Measurements from ENCODE around the gene H1-8.

DNA sequence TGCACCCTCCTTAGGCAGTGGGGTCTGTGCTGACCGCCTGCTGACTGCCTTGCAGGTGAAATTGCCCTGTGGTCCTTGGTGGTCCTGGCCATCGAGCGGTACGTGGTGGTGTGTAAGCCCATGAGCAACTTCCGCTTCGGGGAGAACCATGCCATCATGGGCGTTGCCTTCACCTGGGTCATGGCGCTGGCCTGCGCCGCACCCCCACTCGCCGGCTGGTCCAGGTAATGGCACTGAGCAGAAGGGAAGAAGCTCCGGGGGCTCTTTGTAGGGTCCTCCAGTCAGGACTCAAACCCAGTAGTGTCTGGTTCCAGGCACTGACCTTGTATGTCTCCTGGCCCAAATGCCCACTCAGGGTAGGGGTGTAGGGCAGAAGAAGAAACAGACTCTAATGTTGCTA, 12.2 kb upstream of the H1-8 start:
- TF ChIP-seq CTCF (IDR thresholded peaks at IDR 0.05 in 2 of 3, conservative IDR thresholded peaks at IDR 0.05 in 1 of 3; ENCODE audit: borderline replicate concordance in 1 of 3, insufficient read depth in 1 of 3, low read depth in 2 of 3, low read length in 2 of 3) (no peak), ZFX (IDR thresholded peaks at IDR 0.05) (no peak), POLR2AphosphoS5 (IDR thresholded peaks at IDR 0.05; ENCODE audit: low read depth, low read length) (no peak), FOSL1 (IDR thresholded peaks at IDR 0.05; ENCODE audit: low read depth) (no peak), TCF7L2 (IDR thresholded peaks at IDR 0.05; ENCODE audit: borderline replicate concordance, extremely low read depth, insufficient read depth, insufficient read length) (no peak), EZH2 (IDR thresholded peaks at IDR 0.05) (no peak), SRF (IDR thresholded peaks at IDR 0.05; ENCODE audit: low read depth) (no peak), POLR2A (IDR thresholded peaks at IDR 0.05; ENCODE audit: borderline replicate concordance, extremely low read depth, insufficient read depth, insufficient read length) (no peak), YY1 (IDR thresholded peaks at IDR 0.05; ENCODE audit: extremely low read depth, insufficient replicate concordance, low read depth, low read length) (no peak)
- TF ChIP-seq, protein P1, sequence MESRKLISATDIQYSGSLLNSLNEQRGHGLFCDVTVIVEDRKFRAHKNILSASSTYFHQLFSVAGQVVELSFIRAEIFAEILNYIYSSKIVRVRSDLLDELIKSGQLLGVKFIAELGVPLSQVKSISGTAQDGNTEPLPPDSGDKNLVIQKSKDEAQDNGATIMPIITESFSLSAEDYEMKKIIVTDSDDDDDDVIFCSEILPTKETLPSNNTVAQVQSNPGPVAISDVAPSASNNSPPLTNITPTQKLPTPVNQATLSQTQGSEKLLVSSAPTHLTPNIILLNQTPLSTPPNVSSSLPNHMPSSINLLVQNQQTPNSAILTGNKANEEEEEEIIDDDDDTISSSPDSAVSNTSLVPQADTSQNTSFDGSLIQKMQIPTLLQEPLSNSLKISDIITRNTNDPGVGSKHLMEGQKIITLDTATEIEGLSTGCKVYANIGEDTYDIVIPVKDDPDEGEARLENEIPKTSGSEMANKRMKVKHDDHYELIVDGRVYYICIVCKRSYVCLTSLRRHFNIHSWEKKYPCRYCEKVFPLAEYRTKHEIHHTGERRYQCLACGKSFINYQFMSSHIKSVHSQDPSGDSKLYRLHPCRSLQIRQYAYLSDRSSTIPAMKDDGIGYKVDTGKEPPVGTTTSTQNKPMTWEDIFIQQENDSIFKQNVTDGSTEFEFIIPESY (IDR thresholded peaks at IDR 0.05; ENCODE audit: extremely low read depth, insufficient replicate concordance, low read length), result no peak
